WTC11 (cell line): ENCODE measurements around the gene APLN. TPM values are rescaled to one million over a fixed set of nuclear protein-coding genes. Genes with fewer than 3 reads are reported as not detected.

Experiments
- ATAC-seq: fragments of 200-7000 bp; cut with Tn5 transposase; 2 replicates; pipeline ENCODE4 v1.10.0; 2021; ENCODE audit warnings: mild to moderate bottlenecking, moderate library complexity
- CTCF ChIA-PET: fragments of 300-600 bp; sonication (Branson Sonifier 250); formaldehyde crosslinking; loops from one replicate; lab custom pipeline; 2021; ENCODE audit warnings: antibody characterized with exemption; lab: Charles Lee
- POLR2A ChIA-PET: fragments of 350-600 bp; sonication (Branson Sonifier 250); formaldehyde crosslinking; loops from one replicate; lab custom pipeline; 2021; ENCODE audit warnings: antibody characterized with exemption; lab: Charles Lee
- DNase-seq: peaks from one replicate; pipeline ENCODE4 v3.0.0; 2021; ENCODE audit warnings: low spot score
- H3K27ac Mint-ChIP-seq: 2 replicates; pipeline ENCODE4 v1.8.0; 2021; ENCODE audit warnings: mixed read lengths
- H3K27me3 Mint-ChIP-seq: 2 replicates; pipeline ENCODE4 v1.8.0; 2021; ENCODE audit warnings: low read depth, mild to moderate bottlenecking, moderate library complexity, mixed read lengths
- H3K36me3 Mint-ChIP-seq: 2 replicates; pipeline ENCODE4 v1.8.0; 2021; ENCODE audit warnings: mixed read lengths
- H3K4me1 Mint-ChIP-seq: 2 replicates; pipeline ENCODE4 v1.8.0; 2022; ENCODE audit warnings: mixed read lengths
- H3K4me3 Mint-ChIP-seq: 2 replicates; pipeline ENCODE4 v1.8.0; 2021; ENCODE audit warnings: mild to moderate bottlenecking, moderate library complexity, mixed read lengths
- H3K9me3 Mint-ChIP-seq: 2 replicates; pipeline ENCODE4 v1.8.0; 2021; ENCODE audit warnings: mixed read lengths
- CTCF ChIP-seq: fragments of 200-600 bp; IDR thresholded peaks from 2 replicates; pipeline ENCODE4 v1.8.0; 2022; ENCODE audit warnings: antibody characterized with exemption
- ELF4 ChIP-seq: sonication (generic); formaldehyde crosslinking; IDR thresholded peaks from 2 replicates; pipeline ENCODE4 v1.8.1; 2022; ENCODE audit warnings: low read depth, mild to moderate bottlenecking, moderate library complexity, missing genetic modification reagents
- EMX1 ChIP-seq: fragments of 250-450 bp; sonication (Bioruptor Pico); IDR thresholded peaks from 2 replicates; pipeline ENCODE4 v1.8.0; 2021; ENCODE audit warnings: mild to moderate bottlenecking
- GTF2I ChIP-seq: fragments of 250-450 bp; sonication (Bioruptor Pico); conservative IDR thresholded peaks from 2 replicates; pipeline ENCODE4 v1.4.0; 2021; ENCODE audit warnings: mild to moderate bottlenecking
- KAT7 ChIP-seq: sonication (generic); formaldehyde crosslinking; IDR thresholded peaks from 2 replicates; pipeline ENCODE4 v1.8.1; 2023; ENCODE audit warnings: missing genetic modification reagents, mild to moderate bottlenecking, borderline replicate concordance
- NR1H2 ChIP-seq: sonication (generic); formaldehyde crosslinking; IDR thresholded peaks from 2 replicates; pipeline ENCODE4 v1.9.0; 2021; ENCODE audit warnings: mild to moderate bottlenecking, moderate library complexity, missing genetic modification reagents
- NR2C2 ChIP-seq: sonication (generic); formaldehyde crosslinking; IDR thresholded peaks from 2 replicates; pipeline ENCODE4 v1.8.0; 2022; ENCODE audit warnings: mild to moderate bottlenecking, missing genetic modification reagents
- PRRX2 ChIP-seq: fragments of 250-450 bp; sonication (Bioruptor Pico); IDR thresholded peaks from 2 replicates; pipeline ENCODE4 v1.8.0; 2021; ENCODE audit warnings: mild to moderate bottlenecking
- RELA ChIP-seq: sonication (generic); formaldehyde crosslinking; IDR thresholded peaks from 2 replicates; pipeline ENCODE4 v1.8.1; 2022; ENCODE audit warnings: missing genetic modification reagents, mild to moderate bottlenecking, borderline replicate concordance
- TEAD1 ChIP-seq: sonication (generic); formaldehyde crosslinking; IDR thresholded peaks from 2 replicates; pipeline ENCODE4 v1.8.0; 2022; ENCODE audit warnings: mild to moderate bottlenecking, missing genetic modification reagents
- ZNF138 ChIP-seq: sonication (generic); formaldehyde crosslinking; conservative IDR thresholded peaks from 2 replicates; pipeline ENCODE4 v1.8.1; 2022; ENCODE audit warnings: mild to moderate bottlenecking, moderate library complexity, missing genetic modification reagents
- ZNF219 ChIP-seq: sonication (generic); formaldehyde crosslinking; IDR thresholded peaks from 2 replicates; pipeline ENCODE4 v1.8.0; 2023; ENCODE audit warnings: missing genetic modification reagents, mild to moderate bottlenecking, borderline replicate concordance
- total RNA-seq: library from RNA; stranded (reverse); gene quantifications from 3 replicates; pipeline ENCODE4 v1.2.3, GENCODE V29; 2021
- TF ChIP-seq, protein P1 (sequence below): fragments of 250-450 bp; sonication (Bioruptor Pico); IDR thresholded peaks from 2 replicates; pipeline ENCODE4 v1.9.0; 2021; ENCODE audit warnings: mild to moderate bottlenecking, borderline replicate concordance
- TF ChIP-seq, protein P2 (sequence below): sonication (generic); formaldehyde crosslinking; IDR thresholded peaks from 2 replicates; pipeline ENCODE4 v1.8.0; 2023; ENCODE audit warnings: missing genetic modification reagents, mild to moderate bottlenecking, borderline replicate concordance
- TF ChIP-seq, protein P3 (sequence below): sonication (generic); formaldehyde crosslinking; conservative IDR thresholded peaks from 2 replicates; pipeline ENCODE4 v1.8.1; 2022; ENCODE audit warnings: mild to moderate bottlenecking, missing genetic modification reagents

APLN gene
- total RNA-seq, 1 experiment from 2014 or later, result 4.2 TPM

DNA sequence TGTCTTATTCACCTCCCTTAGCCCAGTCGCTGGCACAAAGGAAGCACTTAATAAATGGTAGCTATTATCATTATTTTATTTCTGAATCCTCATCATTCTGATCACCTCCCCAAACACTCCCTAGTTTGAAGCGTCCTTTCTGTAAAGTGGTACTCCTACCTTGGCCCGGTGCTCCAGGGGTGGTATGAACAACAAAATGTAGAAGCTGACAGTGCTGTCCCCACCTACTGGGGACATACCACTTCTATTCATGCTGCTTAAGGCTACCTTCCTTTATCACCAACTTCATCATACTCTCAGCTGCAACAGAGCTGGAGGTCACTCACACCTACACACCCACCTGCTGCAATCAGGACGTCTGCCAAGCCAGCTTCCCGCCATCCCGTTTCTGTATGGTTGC is 40.8 kb upstream of the APLN start (continued):
- TF ChIP-seq, protein P1, sequence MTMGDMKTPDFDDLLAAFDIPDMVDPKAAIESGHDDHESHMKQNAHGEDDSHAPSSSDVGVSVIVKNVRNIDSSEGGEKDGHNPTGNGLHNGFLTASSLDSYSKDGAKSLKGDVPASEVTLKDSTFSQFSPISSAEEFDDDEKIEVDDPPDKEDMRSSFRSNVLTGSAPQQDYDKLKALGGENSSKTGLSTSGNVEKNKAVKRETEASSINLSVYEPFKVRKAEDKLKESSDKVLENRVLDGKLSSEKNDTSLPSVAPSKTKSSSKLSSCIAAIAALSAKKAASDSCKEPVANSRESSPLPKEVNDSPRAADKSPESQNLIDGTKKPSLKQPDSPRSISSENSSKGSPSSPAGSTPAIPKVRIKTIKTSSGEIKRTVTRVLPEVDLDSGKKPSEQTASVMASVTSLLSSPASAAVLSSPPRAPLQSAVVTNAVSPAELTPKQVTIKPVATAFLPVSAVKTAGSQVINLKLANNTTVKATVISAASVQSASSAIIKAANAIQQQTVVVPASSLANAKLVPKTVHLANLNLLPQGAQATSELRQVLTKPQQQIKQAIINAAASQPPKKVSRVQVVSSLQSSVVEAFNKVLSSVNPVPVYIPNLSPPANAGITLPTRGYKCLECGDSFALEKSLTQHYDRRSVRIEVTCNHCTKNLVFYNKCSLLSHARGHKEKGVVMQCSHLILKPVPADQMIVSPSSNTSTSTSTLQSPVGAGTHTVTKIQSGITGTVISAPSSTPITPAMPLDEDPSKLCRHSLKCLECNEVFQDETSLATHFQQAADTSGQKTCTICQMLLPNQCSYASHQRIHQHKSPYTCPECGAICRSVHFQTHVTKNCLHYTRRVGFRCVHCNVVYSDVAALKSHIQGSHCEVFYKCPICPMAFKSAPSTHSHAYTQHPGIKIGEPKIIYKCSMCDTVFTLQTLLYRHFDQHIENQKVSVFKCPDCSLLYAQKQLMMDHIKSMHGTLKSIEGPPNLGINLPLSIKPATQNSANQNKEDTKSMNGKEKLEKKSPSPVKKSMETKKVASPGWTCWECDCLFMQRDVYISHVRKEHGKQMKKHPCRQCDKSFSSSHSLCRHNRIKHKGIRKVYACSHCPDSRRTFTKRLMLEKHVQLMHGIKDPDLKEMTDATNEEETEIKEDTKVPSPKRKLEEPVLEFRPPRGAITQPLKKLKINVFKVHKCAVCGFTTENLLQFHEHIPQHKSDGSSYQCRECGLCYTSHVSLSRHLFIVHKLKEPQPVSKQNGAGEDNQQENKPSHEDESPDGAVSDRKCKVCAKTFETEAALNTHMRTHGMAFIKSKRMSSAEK (CRISPR knock-in tag), result no peak
- no peak for TF ChIP-seq NR2C2
- TF ChIP-seq EMX1 (CRISPR knock-in tag), result no peak
- TF ChIP-seq PRRX2, result no peak
- no peak for TF ChIP-seq NR1H2 (CRISPR knock-in tag)

GRCh38 chrX:129694805-129695204 is 40.0 kb upstream of the APLN start:
- Mint-ChIP-seq H3K4me1 (peaks cover 50% of the 10 kb centered on the region), H3K27ac (no peak overlapping the region), H3K4me3 (no peak overlapping the region), H3K27me3 (peaks cover 4% of the 10 kb centered on the region), H3K9me3 (peaks cover 4% of the 10 kb centered on the region; the same call in 1 of the 2 replicates), H3K36me3 (no peaks in the 10 kb centered on the region; the same call in 1 of the 2 replicates)
- ChIA-PET POLR2A (no interaction called here), CTCF (interaction anchor here (1.0 to 1.9 kb wide), 2 partner anchors 40 to 56 kb away, joined by 3 to 6 read pairs; partner anchors contain the start of gene APLN)
- DNase-seq (no peak), ATAC-seq (no peak)
- TF ChIP-seq CTCF (no peak), RELA (CRISPR knock-in tag) (no peak), KAT7 (no peak), ZNF138 (CRISPR knock-in tag) (no peak), TEAD1 (CRISPR knock-in tag) (no peak), ELF4 (CRISPR knock-in tag) (no peak), ZNF219 (CRISPR knock-in tag) (no peak), GTF2I (CRISPR knock-in tag) (no peak)
- TF ChIP-seq, protein P2, sequence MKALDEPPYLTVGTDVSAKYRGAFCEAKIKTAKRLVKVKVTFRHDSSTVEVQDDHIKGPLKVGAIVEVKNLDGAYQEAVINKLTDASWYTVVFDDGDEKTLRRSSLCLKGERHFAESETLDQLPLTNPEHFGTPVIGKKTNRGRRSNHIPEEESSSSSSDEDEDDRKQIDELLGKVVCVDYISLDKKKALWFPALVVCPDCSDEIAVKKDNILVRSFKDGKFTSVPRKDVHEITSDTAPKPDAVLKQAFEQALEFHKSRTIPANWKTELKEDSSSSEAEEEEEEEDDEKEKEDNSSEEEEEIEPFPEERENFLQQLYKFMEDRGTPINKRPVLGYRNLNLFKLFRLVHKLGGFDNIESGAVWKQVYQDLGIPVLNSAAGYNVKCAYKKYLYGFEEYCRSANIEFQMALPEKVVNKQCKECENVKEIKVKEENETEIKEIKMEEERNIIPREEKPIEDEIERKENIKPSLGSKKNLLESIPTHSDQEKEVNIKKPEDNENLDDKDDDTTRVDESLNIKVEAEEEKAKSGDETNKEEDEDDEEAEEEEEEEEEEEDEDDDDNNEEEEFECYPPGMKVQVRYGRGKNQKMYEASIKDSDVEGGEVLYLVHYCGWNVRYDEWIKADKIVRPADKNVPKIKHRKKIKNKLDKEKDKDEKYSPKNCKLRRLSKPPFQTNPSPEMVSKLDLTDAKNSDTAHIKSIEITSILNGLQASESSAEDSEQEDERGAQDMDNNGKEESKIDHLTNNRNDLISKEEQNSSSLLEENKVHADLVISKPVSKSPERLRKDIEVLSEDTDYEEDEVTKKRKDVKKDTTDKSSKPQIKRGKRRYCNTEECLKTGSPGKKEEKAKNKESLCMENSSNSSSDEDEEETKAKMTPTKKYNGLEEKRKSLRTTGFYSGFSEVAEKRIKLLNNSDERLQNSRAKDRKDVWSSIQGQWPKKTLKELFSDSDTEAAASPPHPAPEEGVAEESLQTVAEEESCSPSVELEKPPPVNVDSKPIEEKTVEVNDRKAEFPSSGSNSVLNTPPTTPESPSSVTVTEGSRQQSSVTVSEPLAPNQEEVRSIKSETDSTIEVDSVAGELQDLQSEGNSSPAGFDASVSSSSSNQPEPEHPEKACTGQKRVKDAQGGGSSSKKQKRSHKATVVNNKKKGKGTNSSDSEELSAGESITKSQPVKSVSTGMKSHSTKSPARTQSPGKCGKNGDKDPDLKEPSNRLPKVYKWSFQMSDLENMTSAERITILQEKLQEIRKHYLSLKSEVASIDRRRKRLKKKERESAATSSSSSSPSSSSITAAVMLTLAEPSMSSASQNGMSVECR (CRISPR knock-in tag), result no peak
- TF ChIP-seq, protein P3, sequence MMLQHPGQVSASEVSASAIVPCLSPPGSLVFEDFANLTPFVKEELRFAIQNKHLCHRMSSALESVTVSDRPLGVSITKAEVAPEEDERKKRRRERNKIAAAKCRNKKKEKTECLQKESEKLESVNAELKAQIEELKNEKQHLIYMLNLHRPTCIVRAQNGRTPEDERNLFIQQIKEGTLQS (CRISPR knock-in tag), result no peak
